DMS53 treated with DMSO at 0.1 percent for 48 hours (cell line): Measurements from ENCODE around the gene TFDP2.
A peak's percentile ranks its signal among the peaks of the same experiment; 100 is the strongest.
"Not testable (repeated sequence)": the region's sequence is repeated elsewhere in the genome, so short reads cannot be mapped to it uniquely, and the experiment has no call there.

Experiments
- DNase-seq: peaks from one replicate; lab custom pipeline; 2025; ENCODE audit not compliant: unreplicated experiment; lab: John Stamatoyannopoulos, UW

Gene TFDP2

GRCh38 chr3:142148792-142149672, at the start of gene TFDP2:
TSS of gene TFDP2 (minus strand) at chr3:142149544. CDS start at chr3:142101749, 47,795 bp downstream.
- peak; percentile 66 for DNase-seq

DNA sequence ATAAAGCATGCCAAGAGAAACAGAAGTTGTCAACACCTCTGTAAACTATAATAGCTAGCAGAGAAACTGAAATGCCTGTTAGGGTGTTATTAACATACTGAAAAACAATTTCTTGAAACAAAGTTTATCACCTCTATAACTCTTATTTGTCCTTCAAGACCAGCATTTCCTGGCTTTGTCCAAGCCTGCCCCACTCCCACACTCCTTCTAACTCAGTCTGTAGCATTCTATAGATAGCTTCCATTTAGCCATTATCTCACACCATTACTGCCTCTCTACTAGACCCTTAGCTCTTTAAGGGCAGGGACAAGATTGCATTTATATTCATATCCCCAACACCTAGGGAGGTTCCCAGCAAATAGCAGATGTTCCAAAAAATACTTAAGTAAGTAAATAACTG, 39.5 kb upstream of the TFDP2 start:
- DNase-seq: no peak

DNA sequence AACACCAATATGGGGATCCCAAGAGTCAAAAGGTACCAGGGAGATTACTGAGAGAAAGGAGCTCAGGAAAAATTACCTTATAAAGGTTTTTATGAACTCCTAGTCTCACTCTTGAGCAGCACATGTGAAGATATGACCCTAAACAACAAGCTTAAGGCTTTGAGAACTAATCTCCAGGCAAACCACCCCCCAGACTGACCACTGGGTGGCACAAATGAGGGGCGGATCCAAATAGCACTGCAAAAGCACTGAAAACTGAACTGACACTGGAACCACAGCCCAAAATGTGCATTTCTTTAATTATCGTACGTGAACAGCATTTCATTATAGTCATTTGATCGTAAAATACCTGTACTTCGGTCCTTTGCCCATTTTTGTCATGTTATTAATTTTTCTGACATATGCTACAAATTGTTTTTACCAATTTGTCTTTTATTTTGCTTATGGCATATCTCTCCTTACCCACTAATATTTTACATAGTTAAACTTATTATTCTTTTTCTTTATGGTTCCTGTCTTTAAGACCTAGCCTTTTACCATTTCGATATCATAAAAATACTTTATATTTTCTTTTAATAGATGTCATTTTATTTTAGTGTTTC, 31.5 kb upstream of the TFDP2 start:
- DNase-seq: no peak

GRCh38 chr3:142175478-142175877, 26.1 kb upstream of the TFDP2 start:
- no peak for DNase-seq

DNA sequence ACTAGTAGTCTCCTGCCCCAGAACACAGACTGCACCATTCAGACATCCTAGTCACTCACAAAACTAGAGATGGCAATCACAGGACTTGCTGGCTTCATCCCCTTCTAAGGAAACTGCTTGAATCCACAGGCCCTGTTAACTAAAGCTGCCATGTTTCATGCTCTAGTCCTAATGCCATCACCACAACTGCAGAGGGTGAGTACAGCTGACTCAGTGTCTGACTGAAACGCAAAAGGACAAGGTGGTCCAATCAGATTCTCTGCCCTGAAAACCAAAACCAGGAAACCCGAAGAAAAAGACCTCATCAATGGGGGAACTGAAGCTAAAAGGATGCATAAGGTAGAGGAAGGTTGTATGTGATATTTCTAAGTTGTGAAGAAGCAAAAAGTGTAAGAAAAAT, 25.2 kb upstream of the TFDP2 start:
- DNase-seq: no peak

- DNase-seq: no peak
These were observed 19.2 kb upstream of the TFDP2 start for GRCh38 chr3:142168514-142168913.

- no peak for DNase-seq
These were observed 15.8 kb upstream of the TFDP2 start for GRCh38 chr3:142165194-142165593.

- no peak for DNase-seq
These were observed 9.9 kb upstream of the TFDP2 start for GRCh38 chr3:142159083-142159740.

DNA sequence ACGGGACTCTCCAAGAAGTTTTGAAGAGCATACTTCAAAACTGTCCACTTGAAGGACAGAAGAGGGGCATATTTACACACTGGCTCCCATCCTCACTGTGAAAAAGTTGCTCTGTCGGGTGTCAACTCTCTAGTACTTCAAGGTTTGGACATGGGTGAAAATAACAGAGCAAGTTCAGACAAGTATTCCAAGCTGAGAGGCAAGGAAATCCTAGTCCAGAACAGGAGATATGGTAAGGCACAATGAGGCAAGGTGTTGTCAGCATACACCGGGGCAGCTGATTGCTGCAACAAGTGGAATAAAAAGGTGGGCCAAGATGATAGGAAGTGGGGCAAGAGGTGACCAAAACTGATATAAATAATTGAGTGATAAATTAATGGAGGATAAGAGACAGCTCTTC, 4.8 kb upstream of the TFDP2 start:
- DNase-seq: no peak

DNA sequence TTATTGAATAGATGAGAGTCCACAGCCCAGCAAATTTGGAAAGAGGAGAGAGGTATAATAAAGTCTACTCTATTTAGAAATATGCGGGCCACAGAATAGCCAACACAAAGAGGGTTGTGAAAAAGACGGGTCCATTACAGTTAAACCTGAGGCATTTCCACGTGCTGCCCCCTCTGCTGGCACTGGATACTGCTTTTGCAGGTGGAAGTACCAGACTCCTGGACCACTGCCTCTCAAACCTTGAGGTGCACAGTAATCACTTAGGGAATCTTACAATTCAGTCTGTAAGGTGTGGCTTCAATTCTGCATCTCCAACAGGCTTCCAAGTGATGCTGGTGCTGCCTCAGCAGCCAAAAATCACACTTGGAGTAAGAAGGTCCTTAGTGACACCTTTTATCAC, 3.0 kb upstream of the TFDP2 start:
- DNase-seq: no peak

DNA sequence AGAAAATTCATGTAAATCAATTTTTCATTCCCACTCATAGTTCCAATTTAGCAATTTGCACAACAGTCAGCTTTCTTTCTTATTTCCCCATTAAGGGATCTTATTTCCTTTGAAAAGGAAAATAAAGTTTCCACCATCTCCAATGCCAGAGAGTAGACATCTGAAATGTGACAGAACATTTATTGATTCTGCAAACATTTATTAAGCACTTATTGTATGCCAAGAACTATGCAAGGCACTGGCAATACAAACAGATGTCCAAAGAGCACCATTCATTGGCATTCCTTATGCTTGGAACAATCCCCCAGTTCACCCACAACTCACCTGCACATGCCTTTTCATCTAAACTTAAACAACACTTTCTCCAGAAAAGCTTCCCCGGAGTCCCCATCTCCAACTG, 2.5 kb upstream of the TFDP2 start:
- DNase-seq: no peak

GRCh38 chr3:142151240-142151639, 1.9 kb upstream of the TFDP2 start:
- no peak for DNase-seq

- DNase-seq: no peak
These were observed 927 bp upstream of the TFDP2 start for GRCh38 chr3:142150271-142150670.

GRCh38 chr3:142149673-142149992, 289 bp upstream of the TFDP2 start:
- DNase-seq: no peak

- DNase-seq: no peak
These were observed 1.1 kb downstream of the TFDP2 start for GRCh38 chr3:142148044-142148791.

- not testable (repeated sequence) for DNase-seq
These were observed 4.8 kb downstream of the TFDP2 start for GRCh38 chr3:142144587-142144986.

GRCh38 chr3:142140608-142141285, 8.6 kb downstream of the TFDP2 start:
- DNase-seq: not testable (repeated sequence)

- not testable (repeated sequence) for DNase-seq
These were observed 12.3 kb downstream of the TFDP2 start for GRCh38 chr3:142137089-142137488.

DNA sequence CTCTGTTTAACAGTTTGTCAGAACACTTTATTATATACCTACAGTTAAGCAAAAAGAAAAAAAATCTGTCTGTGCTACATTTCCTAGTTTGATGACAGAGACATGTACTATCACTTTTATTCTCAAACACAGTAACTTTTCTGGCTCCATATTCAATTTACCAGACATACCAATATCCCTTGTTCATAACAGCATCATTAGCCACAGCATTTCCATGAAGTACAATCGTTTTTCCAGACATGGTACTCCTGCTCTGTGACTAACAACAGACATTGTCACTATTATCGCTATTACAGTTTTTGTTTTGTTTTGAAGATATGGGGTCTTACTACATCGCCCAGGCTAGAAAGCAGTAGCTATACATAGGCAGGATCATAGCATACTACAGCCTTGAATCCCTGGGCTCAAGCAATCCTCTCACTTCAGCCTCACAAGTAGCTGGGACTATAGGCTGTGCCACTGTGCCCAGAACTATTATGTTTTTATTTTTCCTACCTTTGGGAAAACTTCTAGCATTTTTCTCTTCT, 14.5 kb downstream of the TFDP2 start:
- DNase-seq: no peak

DNA sequence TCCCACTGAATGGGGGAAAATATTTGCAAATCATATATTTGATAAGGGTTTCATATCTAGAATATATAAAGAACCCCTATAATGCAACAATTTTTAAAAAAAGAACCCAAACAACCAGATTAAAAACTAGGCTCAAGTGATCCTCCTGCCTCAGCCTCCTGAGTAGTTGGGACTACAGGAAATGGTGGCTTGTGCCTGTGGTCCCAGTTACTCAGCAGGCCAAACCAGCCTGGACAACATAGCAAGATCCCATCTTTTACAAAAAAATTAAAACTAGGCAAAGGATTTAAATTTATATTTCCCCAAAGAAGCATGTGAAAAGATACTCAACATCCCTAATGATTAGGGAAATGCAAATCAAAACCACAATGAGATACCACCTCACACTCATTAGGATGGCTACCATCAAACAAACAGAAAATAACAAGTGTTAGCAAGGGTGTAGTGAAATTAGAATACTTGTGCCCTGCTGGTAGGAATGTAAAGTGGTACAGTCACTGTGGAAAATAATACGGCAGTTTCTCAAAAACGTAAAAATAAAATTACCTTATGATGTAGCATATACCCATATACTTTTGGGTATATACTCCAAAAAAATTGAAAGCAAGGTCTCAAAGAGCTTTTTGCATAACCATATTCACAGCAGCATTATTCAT, 19.7 kb downstream of the TFDP2 start:
- no peak for DNase-seq
